Measurements from ENCODE around the gene GPX7.

The GPX7 gene

GRCh38 chr1:52588535-52588934 is 13.6 kb upstream of the GPX7 start:
- DNase-seq, result no peak

GRCh38 chr1:52590266-52590665 is 11.9 kb upstream of the GPX7 start:
- DNase-seq, result peak; percentile 73

GRCh38 chr1:52592637-52593323 is 9.4 kb upstream of the GPX7 start:
- no peak for DNase-seq

GRCh38 chr1:52593495-52593894 is 8.7 kb upstream of the GPX7 start:
- DNase-seq, result no peak

- no peak for DNase-seq
These were observed 7.1 kb upstream of the GPX7 start for GRCh38 chr1:52595061-52595460.

DNA sequence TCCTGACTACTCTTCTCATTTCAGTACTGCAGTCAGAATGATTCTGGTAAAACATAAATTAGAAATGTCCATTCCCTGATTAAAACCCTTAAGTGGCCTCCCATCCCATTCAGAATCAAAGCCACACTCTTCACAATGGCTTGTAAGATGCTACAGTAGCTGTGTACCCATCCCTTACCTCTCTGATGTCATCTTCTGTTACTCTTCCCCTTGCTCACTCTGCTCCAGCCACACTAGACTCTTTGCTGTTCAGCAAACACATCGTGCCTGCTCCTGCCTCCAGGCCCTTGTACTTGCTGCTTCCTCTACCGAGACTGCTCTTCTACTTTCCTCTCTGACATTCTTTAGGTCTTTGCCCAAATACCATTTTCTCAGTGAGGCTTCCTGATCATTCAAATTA is 4.3 kb upstream of the GPX7 start:
- DNase-seq, result no peak

DNA sequence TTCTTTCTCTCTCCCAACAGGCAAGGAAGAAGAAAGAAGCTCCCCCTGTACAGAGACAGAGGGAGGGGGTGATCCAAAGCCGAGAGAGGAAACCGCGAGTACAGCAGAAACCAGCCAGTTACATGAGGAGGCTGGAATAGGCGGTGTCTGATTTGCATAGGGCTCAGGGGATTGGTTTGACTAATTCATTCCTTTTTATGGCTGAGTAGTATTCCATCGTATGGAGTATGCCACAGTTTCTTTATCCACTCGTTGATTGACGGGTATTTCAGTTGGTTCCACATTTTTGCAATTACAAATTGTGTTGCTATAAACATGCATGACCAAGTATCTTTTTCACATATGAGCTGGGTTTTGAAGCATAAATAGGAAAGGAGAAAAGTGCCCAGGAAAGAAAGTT is 3.4 kb upstream of the GPX7 start:
- DNase-seq, result no peak

- DNase-seq, result no peak
These were observed 2.9 kb upstream of the GPX7 start for GRCh38 chr1:52599236-52599635.

DNA sequence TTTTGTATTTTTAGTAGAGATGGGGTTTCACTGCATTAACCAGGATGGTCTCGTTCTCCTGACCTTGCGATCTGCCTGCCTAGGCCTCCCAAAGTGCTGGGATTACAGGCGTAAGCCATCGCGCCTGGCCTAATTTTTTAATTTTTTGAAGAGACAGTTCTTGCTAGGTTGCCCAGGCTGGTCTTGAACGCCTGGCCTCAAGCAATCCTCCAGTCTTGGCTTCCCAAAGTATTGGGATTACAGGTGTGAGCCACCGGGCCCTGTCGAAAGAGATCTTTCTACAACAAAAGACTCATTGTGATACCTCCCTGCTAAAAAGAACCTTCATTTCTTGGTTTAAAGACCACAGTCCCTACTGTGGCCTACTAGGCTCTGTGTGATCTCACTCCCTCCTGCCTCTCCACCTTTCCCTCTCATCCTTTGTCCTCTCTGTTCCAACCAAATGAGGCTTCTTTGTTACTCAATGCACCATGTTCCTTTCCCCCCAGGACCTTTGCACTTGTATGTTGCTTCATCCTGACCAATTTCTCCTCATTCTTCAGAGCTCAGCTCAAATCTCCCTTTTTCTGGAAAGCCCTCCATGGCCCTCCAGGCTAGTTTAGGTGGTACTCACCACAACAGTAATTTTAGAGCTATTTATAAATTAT is 1.5 kb upstream of the GPX7 start:
- no peak for DNase-seq

DNA sequence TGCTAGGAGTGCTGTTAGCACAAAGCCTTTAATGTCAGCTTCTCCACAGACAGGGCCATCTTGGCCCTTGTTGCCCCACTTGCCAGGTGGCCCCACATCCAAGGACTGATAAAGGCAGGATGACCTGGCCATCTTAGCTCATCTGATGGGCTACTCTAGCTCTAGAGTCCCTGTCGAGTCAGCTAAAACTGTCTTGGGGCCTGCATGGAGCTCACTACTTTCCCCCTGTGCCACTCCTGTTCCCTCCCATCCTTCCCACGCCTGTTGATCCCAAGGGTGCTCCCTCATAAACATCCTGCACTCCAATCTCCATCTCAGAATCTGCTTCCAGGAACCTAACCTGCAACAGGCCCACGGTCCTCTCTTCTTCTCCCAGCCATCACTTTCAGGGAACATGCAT is 652 bp upstream of the GPX7 start:
- no peak for DNase-seq

GRCh38 chr1:52602856-52603600 is 857 bp downstream of the GPX7 start:
- DNase-seq, result peak; percentile 72

DNA sequence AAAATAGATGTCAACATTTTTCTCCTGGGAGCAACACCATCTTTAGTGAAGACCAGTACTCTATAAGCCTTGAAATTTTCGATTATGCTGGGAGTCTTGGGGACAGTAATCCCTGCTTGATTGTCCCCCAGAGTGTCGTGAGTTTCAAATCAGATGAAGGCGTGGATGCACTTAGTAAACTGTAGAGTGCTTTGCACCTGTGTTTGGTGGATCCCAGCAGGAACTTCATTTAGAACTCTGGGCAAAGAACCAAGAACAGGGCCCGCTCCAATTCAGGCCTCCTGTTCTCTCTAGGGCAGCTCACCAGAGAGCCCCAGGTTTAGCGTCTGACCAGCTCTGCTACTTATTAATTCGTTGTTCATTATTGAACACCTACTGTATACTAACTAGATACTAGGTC is 1.5 kb downstream of the GPX7 start:
- no peak for DNase-seq

DNA sequence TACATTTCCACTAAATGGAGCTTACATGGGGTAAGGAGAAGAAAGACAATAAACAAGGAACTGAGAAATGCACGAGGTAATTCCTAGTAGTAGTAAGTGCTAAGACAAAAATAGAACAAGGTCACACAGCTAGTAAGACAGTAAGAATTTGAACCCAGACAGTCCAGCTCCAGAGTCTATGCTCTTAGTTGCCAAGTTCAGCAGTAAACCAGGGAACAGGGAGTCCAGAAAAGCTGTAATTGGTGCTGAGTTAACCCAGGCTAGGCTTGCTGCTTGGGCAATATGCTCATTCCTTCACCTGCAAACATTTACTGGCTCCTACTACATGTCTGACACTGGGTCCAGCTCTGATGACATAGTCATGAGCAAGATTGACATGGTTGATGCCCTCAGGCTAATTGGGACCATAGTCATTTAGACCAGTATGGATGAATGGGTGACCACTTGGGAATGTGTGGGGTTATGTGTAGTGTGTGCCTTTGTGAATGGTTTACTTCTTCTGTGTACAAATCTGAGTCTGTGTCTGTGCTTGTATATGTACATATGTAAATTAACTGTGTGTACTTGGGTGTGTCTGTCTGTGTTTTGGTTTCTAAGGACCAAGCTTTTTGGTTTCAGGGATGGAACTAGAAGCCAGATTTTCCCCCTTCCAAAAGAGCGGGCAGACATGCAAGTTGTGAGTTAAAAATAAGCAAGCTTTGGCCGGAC is 2.0 kb downstream of the GPX7 start:
- no peak for DNase-seq

DNA sequence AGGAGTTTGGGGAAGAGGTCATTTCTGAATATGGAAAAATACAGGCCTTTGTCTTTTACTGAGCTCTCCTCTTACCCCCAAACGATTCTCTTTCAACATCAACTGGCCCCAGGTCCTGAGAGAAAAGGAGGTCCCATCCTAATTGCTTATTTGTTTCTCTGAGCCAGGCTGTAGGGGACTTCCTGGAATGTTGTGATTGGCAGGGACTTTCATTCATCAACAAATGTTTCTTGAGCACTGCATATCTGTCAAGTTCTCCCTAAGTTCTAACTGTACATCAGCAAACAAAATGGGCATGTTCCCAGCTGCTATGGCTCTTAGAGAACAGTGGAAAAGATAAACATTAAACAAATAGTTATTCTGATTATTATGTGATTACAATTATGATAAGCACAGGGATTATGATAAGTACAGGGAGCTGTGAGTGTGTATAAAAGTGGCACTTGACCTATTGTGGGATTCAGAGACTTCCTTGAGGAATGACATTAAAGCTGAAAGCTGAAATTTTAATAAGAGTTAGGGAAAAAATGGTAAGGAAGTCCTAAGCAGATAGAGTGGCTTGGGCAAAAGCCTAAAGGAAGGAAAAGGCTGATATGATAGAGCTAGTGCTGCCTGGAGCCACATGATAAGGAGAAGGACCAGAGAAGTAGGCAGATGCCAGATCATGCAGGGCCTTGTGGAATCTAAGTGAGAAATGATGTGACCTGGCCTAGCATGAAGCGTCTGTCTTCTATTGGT is 11.6 kb downstream of the GPX7 start:
- DNase-seq, result no peak

GRCh38 chr1:52614671-52615070 is 12.5 kb downstream of the GPX7 start:
- no peak for DNase-seq

GRCh38 chr1:52615489-52616042 is 13.4 kb downstream of the GPX7 start:
- no peak for DNase-seq

GRCh38 chr1:52621950-52622349 is 19.8 kb downstream of the GPX7 start:
- DNase-seq, result no peak

DNA sequence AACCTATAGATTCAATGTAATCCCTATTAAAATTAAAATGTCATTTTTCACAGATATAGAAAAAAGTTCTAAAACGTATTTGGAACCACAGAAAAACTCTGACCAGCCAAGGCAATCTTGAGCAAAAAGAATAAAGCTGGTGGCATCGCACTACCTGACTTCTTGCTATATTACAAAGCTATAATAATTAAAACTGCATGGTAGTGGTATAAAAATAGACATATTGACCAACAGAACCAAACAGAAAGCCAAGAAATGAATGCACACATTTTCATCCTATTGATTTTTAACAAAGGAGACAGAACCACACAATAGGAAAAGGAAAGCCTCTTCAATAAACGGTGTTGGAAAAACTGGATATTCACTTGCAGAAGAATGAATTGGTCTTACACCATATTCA is 21.6 kb downstream of the GPX7 start:
- DNase-seq, result no peak

GRCh38 chr1:52627028-52627427 is 24.9 kb downstream of the GPX7 start:
- DNase-seq, result no peak

GRCh38 chr1:52628614-52629324 is 26.6 kb downstream of the GPX7 start:
- peak; percentile 89 for DNase-seq

GRCh38 chr1:52629325-52629643 is 27.1 kb downstream of the GPX7 start:
- no peak for DNase-seq

DNA sequence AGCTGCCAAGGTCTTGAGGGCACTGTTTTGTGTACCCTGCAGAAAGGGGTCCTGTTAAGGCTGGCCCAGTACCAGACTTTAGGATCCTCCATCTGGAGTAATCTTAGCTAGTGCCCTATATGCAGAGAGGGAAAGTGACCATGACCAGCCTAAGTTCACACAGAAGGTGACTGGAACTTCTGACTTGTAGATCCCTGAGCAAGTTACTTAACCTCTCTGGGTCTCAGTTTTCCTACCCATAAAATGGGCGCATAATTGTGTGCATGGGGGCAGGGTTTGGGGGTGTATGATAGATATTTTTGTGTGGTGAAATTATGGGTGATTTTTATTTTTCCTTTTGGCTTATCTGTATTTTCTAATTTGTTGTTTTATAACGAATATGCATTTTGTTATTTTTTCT is 27.5 kb downstream of the GPX7 start:
- DNase-seq, result no peak

Data from retina (tissue), 1 donor.